ENCODE data around the gene HHAT. TPM values are rescaled to one million over a fixed set of nuclear protein-coding genes. Genes with fewer than 3 reads are reported as not detected.

Gene HHAT
- total RNA-seq, 2 experiments from 2014 or later = 3.6 to 3.9 TPM

DNA sequence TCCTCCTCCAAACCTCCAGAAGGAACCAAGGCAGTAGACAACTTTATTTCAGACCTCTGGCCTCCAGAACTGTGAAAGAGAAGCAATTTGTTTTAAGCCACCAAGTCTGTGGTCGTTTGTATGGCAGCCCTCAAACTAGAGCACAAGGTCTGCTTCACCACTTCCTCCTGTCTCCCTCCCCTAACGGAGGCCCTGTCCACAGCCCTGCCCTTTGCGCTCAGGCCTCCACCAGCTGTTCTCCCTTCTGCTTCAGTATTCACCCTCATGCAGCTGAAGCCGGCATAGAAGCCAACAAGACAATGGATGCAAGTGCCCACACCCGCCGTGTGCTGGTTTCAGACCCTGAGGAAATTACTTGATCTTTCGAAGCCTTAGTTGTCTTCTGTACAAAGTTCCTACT is 364.1 kb downstream of the HHAT start:
- H3K4me3 Mint-ChIP-seq = no peak overlapping the region
- intact Hi-C loops (cut with micrococcal nuclease) = no loop called here
- H3K36me3 Mint-ChIP-seq (ENCODE audit: low read depth) = no peaks in the 10 kb centered on the region
- no peak for DNase-seq
- peaks cover 17% of the 10 kb centered on the region for H3K4me1 Mint-ChIP-seq (ENCODE audit: low read depth)
- CTCF ChIA-PET = no interaction called here
- no peaks in the 10 kb centered on the region for H3K9me3 Mint-ChIP-seq
- H3K27me3 Mint-ChIP-seq (ENCODE audit: low read depth) = no peaks in the 10 kb centered on the region
- no peak overlapping the region for H3K27ac Mint-ChIP-seq

DNA sequence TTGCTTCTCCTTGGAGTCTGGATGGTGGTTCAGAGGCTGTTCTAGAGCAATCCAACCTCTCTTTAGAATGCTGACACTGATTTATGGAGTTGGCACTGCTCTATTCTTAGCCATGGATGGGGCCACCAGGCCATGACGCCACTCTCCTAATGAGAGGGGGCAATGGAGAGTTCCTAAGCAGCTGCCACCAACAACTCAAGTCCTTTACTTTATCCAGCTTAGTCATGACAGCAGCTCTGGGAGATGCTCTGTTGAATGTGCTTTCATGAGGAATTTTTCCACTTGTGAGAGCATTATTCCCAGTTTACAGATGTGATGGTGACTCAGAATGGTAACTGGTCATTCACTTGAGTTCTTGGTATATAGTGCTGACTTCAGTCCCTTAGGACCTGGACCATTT is 366.3 kb downstream of the HHAT start:
- H3K4me3 Mint-ChIP-seq = no peak overlapping the region
- no peaks in the 10 kb centered on the region for H3K9me3 Mint-ChIP-seq
- CTCF ChIA-PET = no interaction called here
- H3K4me1 Mint-ChIP-seq (ENCODE audit: low read depth) = peaks cover 14% of the 10 kb centered on the region
- H3K36me3 Mint-ChIP-seq (ENCODE audit: low read depth) = no peaks in the 10 kb centered on the region
- intact Hi-C loops (cut with micrococcal nuclease) = no loop called here
- DNase-seq = no peak
- H3K27ac Mint-ChIP-seq = no peak overlapping the region
- no peaks in the 10 kb centered on the region for H3K27me3 Mint-ChIP-seq (ENCODE audit: low read depth)

GRCh38 chr1:210696709-210697108 is 368.0 kb downstream of the HHAT start:
- CTCF ChIA-PET = no interaction called here
- no peak overlapping the region for H3K4me3 Mint-ChIP-seq
- intact Hi-C loops (cut with micrococcal nuclease) = no loop called here
- H3K27me3 Mint-ChIP-seq (ENCODE audit: low read depth) = no peaks in the 10 kb centered on the region
- H3K9me3 Mint-ChIP-seq = no peaks in the 10 kb centered on the region
- H3K36me3 Mint-ChIP-seq (ENCODE audit: low read depth) = no peaks in the 10 kb centered on the region
- peak; percentile 10 for DNase-seq
- peaks cover 14% of the 10 kb centered on the region for H3K4me1 Mint-ChIP-seq (ENCODE audit: low read depth)
- H3K27ac Mint-ChIP-seq = no peak overlapping the region

GRCh38 chr1:210697185-210697584 is 368.5 kb downstream of the HHAT start:
- intact Hi-C loops (cut with micrococcal nuclease) = no loop called here
- peaks cover 12% of the 10 kb centered on the region for H3K4me1 Mint-ChIP-seq (ENCODE audit: low read depth)
- H3K27me3 Mint-ChIP-seq (ENCODE audit: low read depth) = no peaks in the 10 kb centered on the region
- no peaks in the 10 kb centered on the region for H3K9me3 Mint-ChIP-seq
- CTCF ChIA-PET = no interaction called here
- H3K27ac Mint-ChIP-seq = no peak overlapping the region
- H3K4me3 Mint-ChIP-seq = no peak overlapping the region
- DNase-seq = no peak
- H3K36me3 Mint-ChIP-seq (ENCODE audit: low read depth) = no peaks in the 10 kb centered on the region

GRCh38 chr1:210698661-210699060 is 370.0 kb downstream of the HHAT start:
- Mint-ChIP-seq H3K9me3 (no peaks in the 10 kb centered on the region), H3K4me1 (ENCODE audit: low read depth) (no peaks in the 10 kb centered on the region), H3K36me3 (ENCODE audit: low read depth) (no peaks in the 10 kb centered on the region), H3K27ac (no peak overlapping the region), H3K4me3 (no peak overlapping the region), H3K27me3 (ENCODE audit: low read depth) (no peaks in the 10 kb centered on the region)
- CTCF ChIA-PET = interaction anchor here (0.8 kb wide), 1 partner anchor 12 kb away, joined by 3 read pairs; no protein-coding TSS in a partner anchor
- intact Hi-C loops (cut with micrococcal nuclease) = no loop called here
- DNase-seq = no peak

DNA sequence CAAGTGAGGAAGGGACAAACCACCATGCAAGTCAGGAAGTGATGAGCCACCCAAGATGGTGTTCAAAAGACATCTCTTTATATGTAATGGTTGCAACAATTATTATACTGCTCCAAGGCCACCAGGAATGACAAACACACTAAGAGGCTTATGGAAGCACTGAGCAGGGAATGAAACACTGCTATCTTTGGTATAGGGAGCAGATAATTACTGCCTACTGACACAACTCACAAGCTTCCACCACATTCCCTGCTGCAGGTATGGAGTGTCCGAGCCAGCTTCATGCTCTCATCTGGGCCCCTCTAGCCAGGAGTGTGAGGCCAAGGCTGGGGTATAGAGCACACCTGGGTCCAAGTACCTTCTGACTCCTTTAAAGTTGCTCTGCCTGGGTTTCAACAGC is 371.4 kb downstream of the HHAT start:
- no peaks in the 10 kb centered on the region for H3K9me3 Mint-ChIP-seq
- no peak for DNase-seq
- CTCF ChIA-PET = no interaction called here
- no peak overlapping the region for H3K27ac Mint-ChIP-seq
- no peaks in the 10 kb centered on the region for H3K4me1 Mint-ChIP-seq (ENCODE audit: low read depth)
- H3K36me3 Mint-ChIP-seq (ENCODE audit: low read depth) = no peaks in the 10 kb centered on the region
- no peak overlapping the region for H3K4me3 Mint-ChIP-seq
- no peaks in the 10 kb centered on the region for H3K27me3 Mint-ChIP-seq (ENCODE audit: low read depth)
- intact Hi-C loops (cut with micrococcal nuclease) = no loop called here

DNA sequence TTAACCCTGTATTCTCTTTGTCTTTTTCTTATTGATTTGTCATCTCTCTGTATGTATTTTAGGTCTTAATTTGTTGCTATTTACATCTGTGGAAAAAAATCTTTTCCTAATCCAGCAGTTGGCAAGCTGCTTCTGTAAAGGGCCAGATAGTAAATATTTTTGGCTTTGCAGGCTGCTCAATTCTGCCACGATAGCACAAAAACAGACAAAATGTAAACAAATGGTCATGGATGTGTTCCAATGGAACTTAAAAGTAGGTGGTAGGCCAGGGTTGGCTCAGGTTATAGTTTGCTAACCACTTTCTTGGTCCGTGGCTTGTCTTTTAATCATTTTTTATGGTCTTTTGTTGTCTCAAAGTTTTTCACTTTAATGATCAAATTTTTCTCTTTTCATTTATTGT is 371.8 kb downstream of the HHAT start:
- Mint-ChIP-seq H3K4me3 (no peak overlapping the region), H3K9me3 (no peaks in the 10 kb centered on the region), H3K4me1 (ENCODE audit: low read depth) (no peaks in the 10 kb centered on the region), H3K36me3 (ENCODE audit: low read depth) (no peaks in the 10 kb centered on the region), H3K27ac (no peak overlapping the region), H3K27me3 (ENCODE audit: low read depth) (no peaks in the 10 kb centered on the region)
- CTCF ChIA-PET = no interaction called here
- no peak for DNase-seq
- intact Hi-C loops (cut with micrococcal nuclease) = no loop called here

DNA sequence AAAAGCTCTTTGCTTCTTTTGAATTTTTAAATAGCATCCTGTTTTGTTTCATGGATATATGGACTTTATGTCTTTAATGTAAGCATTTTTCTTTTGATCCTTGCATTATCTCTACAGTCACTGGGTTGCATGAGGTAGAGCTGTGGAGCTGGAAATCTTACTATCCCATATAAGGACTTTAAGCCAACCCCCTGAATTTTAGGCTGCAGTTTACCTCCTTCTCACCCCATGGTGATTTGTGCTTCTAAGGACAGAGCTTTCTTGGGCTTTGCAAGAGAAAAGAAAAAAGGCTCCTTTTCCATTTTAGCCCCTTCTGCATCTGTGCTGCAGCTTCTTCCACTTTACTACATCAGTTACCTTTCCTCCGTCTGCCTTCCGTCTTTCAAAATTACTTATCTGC is 373.8 kb downstream of the HHAT start:
- H3K9me3 Mint-ChIP-seq = no peaks in the 10 kb centered on the region
- no peak for DNase-seq
- CTCF ChIA-PET = no interaction called here
- no peaks in the 10 kb centered on the region for H3K36me3 Mint-ChIP-seq (ENCODE audit: low read depth)
- no peaks in the 10 kb centered on the region for H3K27me3 Mint-ChIP-seq (ENCODE audit: low read depth)
- H3K4me3 Mint-ChIP-seq = no peak overlapping the region
- H3K27ac Mint-ChIP-seq = no peak overlapping the region
- intact Hi-C loops (cut with micrococcal nuclease) = no loop called here
- no peaks in the 10 kb centered on the region for H3K4me1 Mint-ChIP-seq (ENCODE audit: low read depth)

GRCh38 chr1:210703593-210703992 is 374.9 kb downstream of the HHAT start:
- Mint-ChIP-seq H3K27me3 (ENCODE audit: low read depth) (no peaks in the 10 kb centered on the region), H3K4me3 (no peak overlapping the region), H3K36me3 (ENCODE audit: low read depth) (no peaks in the 10 kb centered on the region), H3K9me3 (no peaks in the 10 kb centered on the region), H3K27ac (no peak overlapping the region), H3K4me1 (ENCODE audit: low read depth) (no peaks in the 10 kb centered on the region)
- CTCF ChIA-PET = no interaction called here
- intact Hi-C loops (cut with micrococcal nuclease) = no loop called here
- DNase-seq = no peak

DNA sequence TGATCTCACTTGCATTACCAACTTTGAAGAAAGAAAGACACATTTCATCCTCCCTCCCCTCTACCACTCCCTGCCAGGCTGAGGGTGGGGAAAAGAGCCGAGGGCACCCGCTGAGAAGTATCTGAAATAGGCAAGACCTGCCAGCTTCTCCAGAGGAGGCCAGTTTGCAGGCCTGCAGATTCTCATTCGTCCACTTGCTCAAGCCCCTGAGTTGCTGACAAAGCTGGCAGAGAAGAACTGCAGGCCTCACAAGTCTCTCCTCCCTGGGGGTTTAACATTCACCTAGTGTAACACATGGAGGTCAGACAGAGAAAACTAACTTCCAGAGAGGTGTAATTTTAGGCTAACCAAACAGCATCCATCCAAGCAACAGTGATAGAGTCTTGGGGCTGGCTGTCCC is 376.4 kb downstream of the HHAT start:
- intact Hi-C loops (cut with micrococcal nuclease) = no loop called here
- DNase-seq = no peak
- Mint-ChIP-seq H3K4me1 (ENCODE audit: low read depth) (no peaks in the 10 kb centered on the region), H3K27me3 (ENCODE audit: low read depth) (no peaks in the 10 kb centered on the region), H3K9me3 (no peaks in the 10 kb centered on the region), H3K27ac (no peak overlapping the region), H3K4me3 (no peak overlapping the region), H3K36me3 (ENCODE audit: low read depth) (no peaks in the 10 kb centered on the region)
- CTCF ChIA-PET = no interaction called here

GRCh38 chr1:210706246-210706645 is 377.5 kb downstream of the HHAT start:
- intact Hi-C loops (cut with micrococcal nuclease) = no loop called here
- Mint-ChIP-seq H3K36me3 (ENCODE audit: low read depth) (no peaks in the 10 kb centered on the region), H3K27me3 (ENCODE audit: low read depth) (no peaks in the 10 kb centered on the region), H3K4me1 (ENCODE audit: low read depth) (no peaks in the 10 kb centered on the region), H3K4me3 (no peak overlapping the region), H3K27ac (no peak overlapping the region), H3K9me3 (no peaks in the 10 kb centered on the region)
- no peak for DNase-seq
- CTCF ChIA-PET = no interaction called here

DNA sequence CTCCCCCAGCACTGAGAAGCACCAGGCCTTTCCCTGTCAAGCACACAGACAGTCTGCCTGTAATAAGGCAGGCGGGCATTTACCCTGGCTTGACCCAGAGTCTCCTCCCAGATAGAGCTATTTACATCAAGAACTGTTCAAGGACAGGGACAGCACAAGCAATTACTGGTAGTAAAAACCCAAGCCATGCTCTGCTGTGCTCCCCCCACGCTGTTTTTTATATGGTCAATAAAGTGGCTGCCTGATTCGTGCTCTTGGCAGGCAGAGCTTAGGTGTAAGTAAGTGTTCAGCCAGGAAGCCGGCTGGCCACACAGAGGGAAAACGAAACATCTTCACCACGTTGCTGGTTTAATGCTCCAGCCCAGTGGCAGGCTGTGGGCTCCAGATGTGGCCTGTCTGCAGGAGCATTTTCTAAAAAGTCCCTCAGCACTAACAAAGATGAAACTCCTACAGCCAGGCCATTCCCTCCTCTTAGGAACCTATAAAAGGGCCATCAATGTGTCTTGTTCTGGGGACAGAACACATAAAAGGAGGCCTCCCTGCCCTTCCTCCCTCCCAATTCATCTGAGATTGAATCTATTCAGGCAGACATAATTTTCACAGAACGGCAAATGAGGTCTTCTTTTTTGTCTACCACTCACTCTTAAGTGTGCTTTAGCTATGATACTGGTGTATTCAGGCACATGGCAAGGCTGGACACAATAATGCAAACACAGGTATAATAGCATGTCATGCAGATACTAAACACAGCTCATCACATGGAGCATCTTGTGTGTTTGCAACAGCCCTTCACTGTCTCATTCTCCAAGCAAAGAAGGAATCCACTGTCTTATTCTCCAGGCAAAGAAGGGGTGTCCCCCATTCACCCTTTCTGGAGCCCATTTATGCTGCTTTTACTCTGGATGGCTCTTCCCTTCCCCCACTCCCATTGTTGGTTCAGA is 378.9 kb downstream of the HHAT start:
- Mint-ChIP-seq H3K4me3 (no peak overlapping the region), H3K27ac (no peak overlapping the region), H3K27me3 (ENCODE audit: low read depth) (no peaks in the 10 kb centered on the region), H3K4me1 (ENCODE audit: low read depth) (no peaks in the 10 kb centered on the region), H3K9me3 (no peaks in the 10 kb centered on the region), H3K36me3 (ENCODE audit: low read depth) (no peaks in the 10 kb centered on the region)
- CTCF ChIA-PET = no interaction called here
- intact Hi-C loops (cut with micrococcal nuclease) = no loop called here
- DNase-seq = no peak

- CTCF ChIA-PET = interaction anchor here (0.7 kb wide), 2 partner anchors 48 to 1657 kb away, joined by 4 read pairs; no protein-coding TSS in a partner anchor
- no peak for DNase-seq
- Mint-ChIP-seq H3K4me1 (ENCODE audit: low read depth) (no peaks in the 10 kb centered on the region), H3K9me3 (no peaks in the 10 kb centered on the region), H3K4me3 (no peak overlapping the region), H3K36me3 (ENCODE audit: low read depth) (no peaks in the 10 kb centered on the region), H3K27ac (no peak overlapping the region), H3K27me3 (ENCODE audit: low read depth) (no peaks in the 10 kb centered on the region)
- intact Hi-C loops (cut with micrococcal nuclease) = no loop called here
These were observed 381.0 kb downstream of the HHAT start for GRCh38 chr1:210709701-210710100.
